Activated CD4-positive, alpha-beta T cell treated with anti-CD3 and anti-CD28 coated beads for 36 hours (primary cell): Measurements from ENCODE around the gene PCNX3. TPM values are rescaled to one million over a fixed set of nuclear protein-coding genes. Genes with fewer than 3 reads are reported as not detected.

Source experiments
- ATAC-seq: fragments of 200-7000 bp; cut with Tn5 transposase; one replicate; pipeline ENCODE4 v1.10.0; 2021; ENCODE audit warnings: mild to moderate bottlenecking, moderate library complexity
- CTCF ChIA-PET: fragments of 350-600 bp; sonication (Branson Sonifier 250); formaldehyde crosslinking; loops from one replicate; lab custom pipeline; 2021; ENCODE audit warnings: antibody characterized with exemption; lab: Charles Lee
- POLR2A ChIA-PET: fragments of 350-600 bp; sonication (Branson Sonifier 250); formaldehyde crosslinking; loops from one replicate; lab custom pipeline; 2021; ENCODE audit warnings: antibody characterized with exemption, inconsistent platforms; lab: Charles Lee
- DNase-seq: peaks from one replicate; pipeline ENCODE4 v3.0.0-alpha.2; 2020
- H3K27ac Mint-ChIP-seq: one replicate; pipeline ENCODE4 v1.8.0; 2021; ENCODE audit warnings: mixed read lengths
- H3K27me3 Mint-ChIP-seq: one replicate; pipeline ENCODE4 v1.8.0; 2021; ENCODE audit warnings: mixed read lengths
- H3K36me3 Mint-ChIP-seq: one replicate; pipeline ENCODE4 v1.8.0; 2021; ENCODE audit warnings: low read depth, mixed read lengths
- H3K4me1 Mint-ChIP-seq: one replicate; pipeline ENCODE4 v1.8.0; 2021; ENCODE audit warnings: mixed read lengths
- H3K4me3 Mint-ChIP-seq: one replicate; pipeline ENCODE4 v1.8.0; 2021; ENCODE audit warnings: mild to moderate bottlenecking, moderate library complexity, mixed read lengths
- H3K9me3 Mint-ChIP-seq: one replicate; pipeline ENCODE4 v1.8.0; 2021; ENCODE audit warnings: low read depth, mixed read lengths
- intact Hi-C, 2 experiments: fragments of 100-400 bp; cut with DNase I in 1 of 2; cut with micrococcal nuclease in 1 of 2; formaldehyde crosslinking; loops; one replicate each; pipeline versions ENCODE4 v1.14.2 to v1.15.1; 2022 to 2024; cut with DNase I, micrococcal nuclease
- total RNA-seq, 2 experiments: library from RNA; stranded (reverse); gene quantifications; one replicate each; pipeline ENCODE4 v1.2.3, GENCODE V29; 2021

The PCNX3 gene
- total RNA-seq, 2 experiments from 2014 or later, result 27.9 to 30.7 TPM

DNA sequence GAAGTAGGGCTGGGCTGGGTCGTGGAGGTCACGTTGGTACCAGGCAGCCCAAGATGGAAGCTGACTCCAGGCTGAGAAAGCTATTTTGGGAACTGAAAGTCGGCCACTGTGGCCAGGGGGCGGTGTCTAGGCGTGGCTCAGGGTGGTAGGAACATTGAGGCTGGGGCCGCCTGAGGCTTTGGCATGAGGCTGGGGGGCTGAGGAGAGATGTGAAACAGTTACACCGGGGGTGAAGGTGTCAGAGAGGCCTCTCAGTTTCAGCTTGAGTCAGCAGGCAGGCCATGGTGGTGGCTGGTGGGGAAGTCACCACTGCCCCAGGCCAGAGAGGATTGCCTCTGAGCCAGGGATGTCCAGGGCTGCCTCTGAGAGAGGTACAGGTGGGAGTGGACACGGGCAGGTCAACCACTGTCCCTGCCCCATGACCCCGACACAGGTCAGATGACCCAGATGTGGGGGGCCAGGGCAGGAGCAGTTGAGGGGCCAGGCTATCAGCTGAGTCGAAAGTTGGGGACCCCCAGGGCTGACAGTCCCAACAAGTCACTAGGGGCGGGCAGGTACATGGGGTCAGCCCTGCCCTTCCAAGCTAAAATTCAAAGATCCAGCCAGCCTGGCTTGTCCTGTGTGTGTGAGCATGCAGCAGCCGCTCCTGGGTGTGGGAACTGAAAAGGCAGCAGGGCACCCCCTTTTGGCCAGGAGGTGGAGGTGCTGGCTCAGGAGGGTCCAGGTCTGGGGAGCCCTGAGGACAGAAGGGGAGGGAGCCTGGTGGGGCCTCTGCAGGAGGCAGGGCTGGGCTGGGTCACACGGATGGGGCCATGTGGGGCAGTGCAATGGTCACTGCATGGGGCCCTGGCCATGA is 27.1 kb upstream of the PCNX3 start:
- peaks cover 39% of the 10 kb centered on the region for H3K4me1 Mint-ChIP-seq
- intact Hi-C loops, result loop anchor here (1.0 to 5.0 kb wide), 7 partner anchors 13 to 221 kb away; partner anchors contain the start of genes MAP3K11 (in 1 of the 2), RELA (in 1 of the 2) and SIPA1 (in 1 of the 2)
- POLR2A ChIA-PET, result interaction anchor here (0.7 to 1.2 kb wide), 6 partner anchors 11 to 135 kb away, joined by 3 to 6 read pairs (median 3); partner anchors contain the start of gene FAM89B
- ATAC-seq (peak; percentile 86), DNase-seq (peak; percentile 88)
- peak overlapping the region; percentile 90 for H3K27ac Mint-ChIP-seq
- CTCF ChIA-PET, result interaction anchor here (0.5 to 5.0 kb wide), 27 partner anchors 12 to 1454 kb away, joined by 3 to 56 read pairs (median 3); partner anchors contain the start of genes DPF2, EHBP1L1 and ZNRD2
- H3K27me3 Mint-ChIP-seq, result no peaks in the 10 kb centered on the region
- H3K9me3 Mint-ChIP-seq, result no peaks in the 10 kb centered on the region
- peak overlapping the region; percentile 43 for H3K4me3 Mint-ChIP-seq
- H3K36me3 Mint-ChIP-seq, result peaks cover 34% of the 10 kb centered on the region

DNA sequence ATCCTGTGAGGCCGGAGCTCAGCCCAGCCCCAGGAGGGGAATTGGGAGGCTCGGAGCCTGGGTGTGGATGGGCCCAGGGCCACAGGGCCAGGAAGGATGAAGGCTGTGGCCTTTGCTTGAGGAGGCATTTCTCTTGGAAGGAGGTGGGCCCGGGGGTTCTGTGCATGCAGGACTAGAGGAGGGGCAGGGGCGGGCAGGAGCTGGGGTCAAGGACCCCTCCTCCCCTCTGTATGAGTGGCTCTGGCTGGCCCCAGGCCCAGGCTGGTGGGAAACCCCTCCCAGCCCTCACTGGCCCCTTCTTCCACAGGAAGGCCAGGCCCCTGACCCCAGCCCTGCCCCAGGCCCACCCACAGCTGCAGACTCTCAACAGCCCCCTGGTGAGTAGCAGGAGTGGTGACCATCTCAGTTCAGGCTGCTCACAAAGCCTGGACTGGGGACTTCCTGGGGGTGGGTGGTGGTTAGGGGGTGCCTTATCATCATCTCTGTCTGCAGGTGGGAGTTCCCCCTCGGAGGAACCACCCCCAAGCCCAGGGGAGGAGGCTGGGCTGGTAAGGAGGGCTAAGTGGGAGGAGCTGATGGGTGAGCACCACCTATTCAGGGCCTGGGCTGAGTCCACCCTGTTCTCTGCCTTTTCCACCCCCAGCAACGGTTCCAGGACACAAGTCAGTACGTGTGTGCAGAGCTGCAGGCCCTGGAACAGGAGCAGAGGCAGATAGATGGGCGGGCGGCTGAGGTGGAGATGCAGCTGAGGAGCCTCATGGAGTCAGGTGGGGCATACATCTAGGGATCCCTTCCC is 25.9 kb upstream of the PCNX3 start:
- H3K4me1 Mint-ChIP-seq, result peaks cover 37% of the 10 kb centered on the region
- POLR2A ChIA-PET, result interaction anchor here (0.6 kb wide), 1 partner anchor 828 kb away, joined by 3 read pairs; no protein-coding TSS in a partner anchor
- H3K36me3 Mint-ChIP-seq, result peaks cover 27% of the 10 kb centered on the region
- CTCF ChIA-PET, result interaction anchor here (0.6 to 5.0 kb wide), 4 partner anchors 24 to 49 kb away, joined by 4 to 49 read pairs (median 6); no protein-coding TSS in a partner anchor
- no peak overlapping the region for H3K4me3 Mint-ChIP-seq
- peak; percentile 14 for ATAC-seq
- peak; percentile 57 for DNase-seq
- no peaks in the 10 kb centered on the region for H3K27me3 Mint-ChIP-seq
- no peaks in the 10 kb centered on the region for H3K9me3 Mint-ChIP-seq
- intact Hi-C loops, result loop anchor here in 1 of 2 experiments (2.0 to 5.0 kb wide), 2 partner anchors 73 to 222 kb away; partner anchors contain the start of gene RELA
- H3K27ac Mint-ChIP-seq, result peak overlapping the region; percentile 90

DNA sequence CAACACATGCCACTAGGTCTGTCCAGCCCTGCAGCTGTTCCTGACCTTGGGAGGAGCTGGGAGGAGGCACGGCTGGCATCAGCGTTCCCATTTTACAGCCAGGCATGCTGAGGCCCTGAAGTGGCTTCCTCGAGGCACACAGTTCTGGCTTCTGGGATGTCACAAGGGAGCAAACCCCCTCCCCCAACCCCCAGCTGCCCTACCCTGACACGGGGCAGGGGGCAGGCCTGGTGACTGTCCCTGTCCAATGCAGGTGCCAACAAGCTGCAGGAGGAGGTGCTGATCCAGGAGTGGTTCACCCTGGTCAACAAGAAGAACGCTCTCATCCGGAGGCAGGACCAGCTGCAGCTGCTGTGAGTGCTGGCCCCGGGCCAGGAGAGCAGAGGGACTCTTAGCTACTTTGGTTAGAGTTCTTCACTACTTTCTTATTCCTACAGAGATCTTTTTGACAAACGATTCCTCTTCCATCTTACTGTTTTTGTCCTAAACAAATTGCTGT is 25.3 kb upstream of the PCNX3 start:
- Mint-ChIP-seq H3K27me3 (no peaks in the 10 kb centered on the region), H3K36me3 (peaks cover 27% of the 10 kb centered on the region), H3K4me3 (no peak overlapping the region), H3K9me3 (no peaks in the 10 kb centered on the region), H3K27ac (no peak overlapping the region), H3K4me1 (peaks cover 40% of the 10 kb centered on the region)
- no peak for DNase-seq
- intact Hi-C loops, result no loop called here
- POLR2A ChIA-PET, result interaction anchor here (0.6 kb wide), 1 partner anchor 828 kb away, joined by 3 read pairs; no protein-coding TSS in a partner anchor
- no peak for ATAC-seq
- CTCF ChIA-PET, result interaction anchor here (0.6 to 5.0 kb wide), 3 partner anchors 25 to 50 kb away, joined by 4 to 49 read pairs (median 6); no protein-coding TSS in a partner anchor

DNA sequence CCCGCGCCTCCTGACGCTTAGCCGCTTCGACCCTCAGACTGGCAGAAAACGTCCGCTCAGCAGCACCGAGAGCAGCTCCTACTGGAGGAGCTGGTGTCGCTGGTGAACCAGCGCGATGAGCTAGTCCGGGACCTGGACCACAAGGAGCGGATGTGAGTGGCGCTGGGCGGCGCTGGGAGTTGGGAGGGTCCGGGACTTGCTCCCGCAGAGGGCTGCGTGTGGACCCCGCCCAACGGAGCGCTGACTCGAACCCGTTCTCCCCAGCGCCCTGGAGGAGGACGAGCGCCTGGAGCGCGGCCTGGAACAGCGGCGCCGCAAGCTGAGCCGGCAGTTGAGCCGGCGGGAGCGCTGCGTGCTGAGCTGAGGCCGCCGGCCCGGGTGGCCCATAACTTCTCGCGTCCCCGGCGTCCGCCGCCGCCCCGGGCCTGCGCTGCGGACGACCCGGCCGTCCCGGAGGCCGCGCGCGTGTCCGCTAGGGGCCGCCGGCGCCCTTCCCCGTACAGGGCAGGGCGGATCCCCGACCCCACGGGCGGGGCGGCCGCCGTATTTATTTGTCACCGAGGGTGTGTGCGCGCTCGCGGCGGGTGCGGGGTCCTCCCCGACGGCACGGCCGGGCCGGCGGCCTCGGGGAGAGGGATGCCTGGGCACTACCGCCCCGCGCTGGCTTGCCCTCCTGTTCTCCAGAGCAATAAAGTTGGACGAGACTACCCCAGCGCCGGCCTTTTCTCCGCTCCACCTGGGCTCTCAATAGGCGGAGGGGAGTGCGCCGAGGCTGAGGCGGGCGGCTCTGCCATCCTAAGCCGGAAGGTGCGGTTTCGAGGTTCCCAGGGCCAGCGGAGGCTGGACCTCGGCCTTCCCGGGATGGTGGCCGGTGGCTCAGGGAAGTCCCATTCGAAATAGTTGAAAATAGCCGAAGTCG is 23.4 kb upstream of the PCNX3 start:
- peaks cover 18% of the 10 kb centered on the region for H3K36me3 Mint-ChIP-seq

DNA sequence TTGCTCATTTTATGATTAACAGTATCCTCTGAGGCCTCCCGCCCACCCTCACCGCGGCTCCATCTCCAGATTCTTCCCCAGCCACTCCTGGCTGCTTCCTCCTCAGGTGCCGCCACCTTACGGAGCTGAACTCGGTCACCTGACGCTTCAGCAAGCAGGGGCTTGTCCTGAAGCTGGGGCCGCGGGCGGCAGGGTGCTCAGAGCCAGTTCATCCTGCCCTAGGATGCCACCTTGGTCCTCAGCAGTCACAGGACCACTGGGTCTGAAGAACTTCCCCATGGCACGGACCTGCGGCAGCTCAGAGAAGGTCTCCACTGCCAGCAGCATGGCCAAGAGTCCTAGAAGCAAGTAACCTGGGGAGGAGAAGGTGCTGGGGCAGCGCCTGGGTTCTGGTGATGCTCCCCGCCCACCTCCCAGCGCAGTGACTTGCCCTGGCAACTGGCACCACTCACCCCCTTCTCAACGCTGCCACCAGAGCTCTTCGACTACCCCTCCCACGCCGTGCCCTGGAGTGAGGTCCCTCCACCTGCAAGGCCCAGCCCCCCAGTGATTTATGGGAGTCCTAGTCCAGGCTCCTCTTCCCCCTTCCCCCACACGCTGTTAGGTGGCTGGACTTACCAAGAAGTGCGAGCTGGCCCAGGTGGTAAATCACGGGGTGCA is 22.6 kb upstream of the PCNX3 start:
- POLR2A ChIA-PET, result interaction anchor here (0.7 to 1.4 kb wide), 4 partner anchors 8 to 206 kb away, joined by 3 to 4 read pairs (median 3); partner anchors contain the start of gene FAM89B
- Mint-ChIP-seq H3K4me3 (no peak overlapping the region), H3K9me3 (no peaks in the 10 kb centered on the region), H3K27me3 (no peaks in the 10 kb centered on the region), H3K4me1 (peaks cover 25% of the 10 kb centered on the region), H3K27ac (no peak overlapping the region), H3K36me3 (peaks cover 12% of the 10 kb centered on the region)
- ATAC-seq (no peak), DNase-seq (no peak)
- CTCF ChIA-PET, result interaction anchor here (0.6 to 2.4 kb wide), 12 partner anchors 8 to 258 kb away, joined by 3 to 13 read pairs (median 4); partner anchors contain the start of genes EHBP1L1, PCNX3 and ZNRD2
- intact Hi-C loops, result no loop called here

More for the DNA sequence above, 23.4 kb upstream of the PCNX3 start:
- H3K9me3 Mint-ChIP-seq, result no peaks in the 10 kb centered on the region
- DNase-seq, result no peak
- POLR2A ChIA-PET, result no interaction called here
- H3K27ac Mint-ChIP-seq, result no peak overlapping the region
- no peak for ATAC-seq
- H3K27me3 Mint-ChIP-seq, result no peaks in the 10 kb centered on the region
- CTCF ChIA-PET, result interaction anchor here (0.7 to 2.4 kb wide), 8 partner anchors 8 to 51 kb away, joined by 3 to 13 read pairs (median 4); partner anchors contain the start of genes EHBP1L1, PCNX3 and ZNRD2
- intact Hi-C loops, result no loop called here
- peaks cover 33% of the 10 kb centered on the region for H3K4me1 Mint-ChIP-seq
- H3K4me3 Mint-ChIP-seq, result no peak overlapping the region

DNA sequence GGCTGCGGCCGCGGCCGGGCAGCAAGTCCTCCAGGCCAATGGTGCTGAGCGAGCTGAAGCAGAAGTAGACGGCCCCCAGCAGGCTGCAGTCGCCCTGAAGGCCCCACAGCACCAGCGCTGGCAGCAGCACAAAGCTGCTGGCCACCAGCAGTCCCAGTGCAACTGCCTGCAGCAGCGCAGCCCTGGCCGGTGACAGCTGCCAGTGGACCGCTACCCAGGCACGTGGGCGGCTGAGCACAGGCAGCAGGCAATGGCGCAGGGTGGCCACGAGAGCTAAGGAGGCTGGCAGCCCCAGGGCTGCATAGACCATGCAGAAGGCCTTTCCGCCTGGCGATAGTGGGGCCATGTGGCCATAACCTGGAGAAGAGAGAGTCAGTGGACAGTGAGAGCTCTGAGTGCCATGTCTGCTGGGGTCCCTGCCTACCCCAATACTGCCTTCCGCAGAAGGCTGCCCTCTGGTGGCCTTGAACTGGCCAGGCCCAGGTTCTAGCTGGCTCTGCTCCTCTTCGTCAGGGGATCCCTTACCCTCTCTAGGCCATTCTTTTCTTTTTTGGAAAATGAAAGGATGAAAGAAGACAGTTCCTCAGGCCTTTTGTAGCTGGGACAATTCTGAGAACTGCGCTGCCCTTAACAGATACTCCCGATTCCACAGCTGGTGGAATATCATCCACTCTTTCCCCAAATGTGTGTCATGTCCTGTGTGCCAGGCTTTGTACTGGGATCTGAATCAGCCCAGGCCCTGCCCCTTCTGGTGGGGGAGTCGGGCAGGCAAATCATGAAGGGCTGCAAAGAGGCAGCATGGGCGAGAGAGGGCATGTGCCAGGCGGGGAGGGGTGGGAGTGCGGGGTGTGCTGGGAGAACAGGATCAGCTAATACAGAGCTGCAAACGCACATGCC is 21.8 kb upstream of the PCNX3 start:
- intact Hi-C loops, result loop anchor here in 1 of 2 experiments (2.0 kb wide), 1 partner anchor 19 kb away; no protein-coding TSS in a partner anchor

DNA sequence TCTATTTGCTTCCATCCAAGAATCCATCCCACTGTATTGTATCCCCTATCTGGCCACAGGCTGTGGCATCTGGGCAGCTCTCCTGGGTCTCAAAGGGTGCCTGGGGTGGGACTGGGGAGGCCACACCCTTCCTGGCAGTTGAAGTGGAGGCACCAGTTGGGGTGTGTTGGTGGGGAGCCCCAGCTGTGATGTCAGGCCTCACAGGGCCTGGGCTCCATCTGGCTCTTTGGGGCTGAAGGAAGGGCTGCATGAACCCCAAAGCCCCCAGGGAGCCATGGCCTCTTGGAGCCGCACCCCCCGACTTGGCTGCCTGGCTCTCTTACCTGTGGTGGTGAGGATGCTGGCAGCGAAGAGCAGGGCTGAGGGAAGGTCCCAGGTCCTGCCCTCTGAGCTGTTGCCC is 20.4 kb upstream of the PCNX3 start:
- ATAC-seq (peak; percentile 10), DNase-seq (no peak)
- Mint-ChIP-seq H3K27ac (no peak overlapping the region), H3K27me3 (no peaks in the 10 kb centered on the region), H3K9me3 (no peaks in the 10 kb centered on the region), H3K4me3 (no peak overlapping the region), H3K4me1 (peaks cover 9% of the 10 kb centered on the region), H3K36me3 (peaks cover 15% of the 10 kb centered on the region)
- ChIA-PET CTCF (interaction anchor here (0.6 to 1.7 kb wide), 5 partner anchors 24 to 318 kb away, joined by 3 to 7 read pairs (median 3); partner anchors contain the start of gene ZNRD2), POLR2A (no interaction called here)
- intact Hi-C loops, result loop anchor here in 1 of 2 experiments (2.0 kb wide), 1 partner anchor 18 kb away; no protein-coding TSS in a partner anchor

More for the DNA sequence above, 21.8 kb upstream of the PCNX3 start:
- ChIA-PET CTCF (interaction anchor here (0.6 to 2.4 kb wide), 19 partner anchors 9 to 380 kb away, joined by 3 to 13 read pairs (median 4); partner anchors contain the start of genes EHBP1L1, FAM89B, PCNX3 and ZNRD2), POLR2A (interaction anchor here (0.6 to 1.4 kb wide), 5 partner anchors 8 to 264 kb away, joined by 3 to 4 read pairs (median 3); partner anchors contain the start of genes CFL1 and FAM89B)
- Mint-ChIP-seq H3K36me3 (peaks cover 10% of the 10 kb centered on the region), H3K27ac (no peak overlapping the region), H3K9me3 (no peaks in the 10 kb centered on the region), H3K4me3 (no peak overlapping the region), H3K4me1 (peaks cover 17% of the 10 kb centered on the region), H3K27me3 (no peaks in the 10 kb centered on the region)
- ATAC-seq (peak; percentile 39), DNase-seq (peak; percentile 66)

DNA sequence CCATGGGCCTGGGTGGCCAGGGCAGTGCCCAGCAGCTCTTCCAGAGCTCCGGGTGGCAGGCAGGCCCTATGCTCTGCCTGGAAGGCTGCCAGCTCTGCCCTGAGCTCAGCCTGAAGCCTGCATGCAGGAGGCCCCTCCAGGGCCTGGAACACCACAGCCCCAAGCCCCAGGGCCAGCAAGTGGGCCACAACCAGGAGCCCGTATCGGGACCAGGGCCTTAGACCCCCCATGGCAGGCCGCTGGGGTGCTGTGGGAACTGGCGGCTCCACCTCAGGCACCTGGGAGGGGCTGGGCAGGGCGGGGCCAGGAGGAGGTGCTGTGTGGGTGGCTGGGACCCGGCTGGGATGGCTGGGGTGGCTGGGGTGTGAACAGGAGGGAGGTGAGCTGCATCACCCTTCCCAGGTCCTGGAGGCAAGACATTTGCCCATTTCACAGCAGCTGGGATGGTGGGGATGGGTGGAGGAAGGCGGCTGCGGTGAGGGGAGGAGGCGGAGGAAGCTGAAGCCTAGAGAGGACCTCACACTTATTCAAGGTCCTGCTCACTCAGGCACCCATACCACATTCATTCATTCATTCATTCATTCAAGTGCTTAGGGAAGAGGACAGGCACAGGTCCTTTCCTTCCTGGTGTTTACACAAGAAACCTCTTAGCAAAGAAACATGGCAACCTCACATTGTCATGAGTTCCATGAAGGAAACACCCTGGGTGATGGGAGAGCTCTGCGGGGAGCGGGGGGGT is 19.9 kb upstream of the PCNX3 start, which contains the start of gene KCNK7:
TSS of gene KCNK7 (minus strand) at position 258 of the 739 bp plus-strand sequence. CDS start at position 230, 28 bp downstream.
- H3K9me3 Mint-ChIP-seq, result no peaks in the 10 kb centered on the region
- DNase-seq, result no peak
- H3K27ac Mint-ChIP-seq, result no peak within 1 kb of the TSS
- H3K4me3 Mint-ChIP-seq, result no peak within 1 kb of the TSS
- H3K36me3 Mint-ChIP-seq, result peaks cover 10% of the 10 kb centered on the region
- H3K27me3 Mint-ChIP-seq, result no peaks in the 10 kb centered on the region
- H3K4me1 Mint-ChIP-seq, result peaks cover 9% of the 10 kb centered on the region
- no peak for ATAC-seq
- ChIA-PET POLR2A (no interaction called here), CTCF (interaction anchor here (0.6 to 1.6 kb wide), 3 partner anchors 55 to 317 kb away, joined by 3 to 5 read pairs (median 3); no protein-coding TSS in a partner anchor)
- intact Hi-C loops, result loop anchor here in 1 of 2 experiments (2.0 kb wide), 1 partner anchor 17 kb away; no protein-coding TSS in a partner anchor
